ENCODE data around the gene SHOC2. TPM values are rescaled to one million over a fixed set of nuclear protein-coding genes. Genes with fewer than 3 reads are reported as not detected.
A peak's percentile ranks its signal among the peaks of the same experiment; 100 is the strongest.

SHOC2 gene
- total and polyA plus RNA-seq, 2 of the 4 experiments (the other 2 are of a cell fraction): 13.4 to 47.5 TPM

DNA sequence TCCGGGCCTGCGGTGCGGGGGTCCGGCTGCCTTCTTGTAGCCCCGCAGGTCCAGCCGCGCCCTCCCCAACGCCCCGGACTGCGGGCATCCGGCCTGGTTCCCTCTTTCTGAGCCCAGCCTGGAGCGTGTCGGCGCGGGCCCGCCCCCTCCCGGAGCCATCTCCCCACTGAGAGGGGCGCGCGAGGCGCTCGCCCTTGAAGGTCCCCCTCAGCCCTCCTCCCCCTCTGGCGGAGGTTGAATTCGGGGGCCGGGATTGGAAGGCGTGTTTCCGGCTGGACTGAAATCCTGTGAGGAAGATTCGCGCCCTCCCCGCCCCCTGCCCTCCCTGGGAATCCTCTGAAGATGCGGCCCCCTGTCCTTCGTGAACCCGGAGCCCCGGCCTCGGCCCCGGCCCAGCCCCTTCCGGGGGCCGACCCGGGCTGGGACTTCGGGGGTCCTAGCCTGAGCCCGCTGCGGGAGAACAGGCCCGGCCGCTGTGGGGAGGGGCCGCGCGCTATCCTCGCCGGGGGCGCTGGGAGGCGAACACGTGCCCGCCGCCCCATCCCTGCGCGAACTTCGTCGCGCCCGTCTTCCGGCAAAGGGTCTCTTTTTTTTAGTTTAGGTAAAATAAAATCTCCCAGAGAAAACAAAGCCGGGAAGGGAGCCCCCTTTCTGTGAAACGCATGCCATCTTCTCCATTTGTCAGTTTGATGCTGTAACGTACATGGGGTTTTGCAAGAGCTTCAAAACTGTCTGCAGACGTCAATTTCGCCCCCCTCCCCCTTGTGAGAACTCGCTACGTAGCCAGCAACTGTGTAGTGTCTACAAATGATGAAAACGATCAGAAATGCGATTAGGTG, 47.0 kb upstream of the SHOC2 start:
- POLR2A ChIA-PET (ENCODE audit: unreplicated experiment): interaction anchor here (0.7 kb wide), 1 partner anchor 138 kb away, joined by 11 read pairs; no protein-coding TSS in a partner anchor
- dilution Hi-C loops (cut with HindIII; ENCODE audit: low sequenced_read_pairs, unreplicated experiment): no loop called here
- peak overlapping the region; percentile 40 for H3K4ac ChIP-seq (ENCODE audit: low read depth, low read length)
- peak overlapping the region; percentile 51 for H2BK5ac ChIP-seq (ENCODE audit: low read depth, low read length, poor library complexity, severe bottlenecking)
- H3K27me3 ChIP-seq (ENCODE audit: control insufficient read depth, insufficient read depth, low read length): no peaks in the 10 kb centered on the region
- BruUV-seq (replicated peaks): no TSS peak
- no peak overlapping the region for H3K23ac ChIP-seq (ENCODE audit: low read depth, low read length)
- H3K56ac ChIP-seq (ENCODE audit: extremely low read depth, insufficient read depth, low read length): peak overlapping the region; percentile 47; the same call in 1 of the 2 replicates
- no peaks in the 10 kb centered on the region; the same call in 1 of the 2 replicates for H4K20me1 ChIP-seq (ENCODE audit: insufficient read depth, low read length)
- H3K9me3 ChIP-seq (ENCODE audit: control insufficient read depth, insufficient read depth, low read length): no peaks in the 10 kb centered on the region
- WGBS, 2 experiments (ENCODE audit: extremely low coverage in 2 of 2, insufficient read length in 1 of 2): 0% methylated on average over 26 of the region's 70 CpGs; no CpG with 5 or more reads in 1 of the 2 experiments
- intact Hi-C loops (cut with micrococcal nuclease): loop anchor here (2.0 to 5.0 kb wide), 3 partner anchors 70 to 260 kb away; no protein-coding TSS in a partner anchor
- H2AK5ac ChIP-seq (ENCODE audit: low read depth, low read length): no peak overlapping the region
- peak overlapping the region; percentile 59 for H4K91ac ChIP-seq (ENCODE audit: insufficient read depth, low read depth, low read length)
- H3K4me3 ChIP-seq (ENCODE audit: insufficient read depth, low read depth, low read length): peak overlapping the region; percentile 54
- H2BK20ac ChIP-seq (ENCODE audit: low read depth, low read length): no peak overlapping the region
- H3K79me1 ChIP-seq (ENCODE audit: low read depth in 1 of 2, low read length in 2 of 2): peaks cover 0 to 14% of the 10 kb centered on the region in 2 experiments; a peak in 2 of 4 replicates
- H2BK120ac ChIP-seq (ENCODE audit: low read depth, low read length): peak overlapping the region; percentile 21; the same call in 1 of the 2 replicates
- peak overlapping the region; percentile 95 for H2AFZ ChIP-seq (replicated peaks; ENCODE audit: low read length, poor library complexity)
- in situ Hi-C loops (cut with MboI; ENCODE audit: low sequenced_read_pairs): no loop called here
- peak; percentile 72 for ATAC-seq (ENCODE audit: low read depth)
- no peak overlapping the region; the same call in 2 of the 3 replicates for H2BK15ac ChIP-seq (ENCODE audit: low read depth, low read length)
- peak; percentile 81 for DNase-seq
- H3K36me3 ChIP-seq (ENCODE audit: control insufficient read depth, insufficient read depth, low read length): peaks cover 2% of the 10 kb centered on the region
- no peak overlapping the region for H3K14ac ChIP-seq (replicated peaks; ENCODE audit: low read depth, low read length)
- TF ChIP-seq BHLHE40 (IDR thresholded peaks at IDR 0.05; ENCODE audit: low read depth, low read length) (peak; percentile 28; the same call in 1 of the 2 replicates), CEBPB (IDR thresholded peaks at IDR 0.05; ENCODE audit: low read depth, low read length) (peak; percentile 90), SMC3 (IDR thresholded peaks at IDR 0.05; ENCODE audit: low read depth, low read length) (0 out of 2 replicates have a peak, but pooled peaks have one; percentile 9), RAD21 (IDR thresholded peaks at IDR 0.05; ENCODE audit: low read length) (no peak), POLR2A (IDR thresholded peaks at IDR 0.05; ENCODE audit: low read depth, low read length) (peak; percentile 68), CTCF (conservative IDR thresholded peaks at IDR 0.05; ENCODE audit: low read depth, low read length) (peak; percentile 25; the same call in 1 of the 2 replicates), CHD1 (IDR thresholded peaks at IDR 0.05; ENCODE audit: low read depth, low read length) (no peak; the same call in 1 of the 2 replicates), MAZ (IDR thresholded peaks at IDR 0.05; ENCODE audit: borderline replicate concordance, low read depth, low read length) (peak; percentile 69; the same call in 1 of the 2 replicates), USF2 (IDR thresholded peaks at IDR 0.05; ENCODE audit: low read depth, low read length) (peak; percentile 47), MXI1 (IDR thresholded peaks at IDR 0.05; ENCODE audit: borderline replicate concordance, low read depth, low read length) (peak; percentile 83)
- CTCF ChIA-PET: interaction anchor here (0.7 kb wide), 1 partner anchor 230 kb away, joined by 3 read pairs; no protein-coding TSS in a partner anchor
- H3K9ac ChIP-seq (ENCODE audit: low read depth, low read length): peak overlapping the region; percentile 90
- H4K8ac ChIP-seq (ENCODE audit: low read depth in 2 of 2, low read length in 2 of 2): peak overlapping the region in 1 of 2 experiments; percentile 45; a peak in 2 of 4 replicates
- H3K4me2 ChIP-seq (ENCODE audit: low read depth, low read length): peak overlapping the region; percentile 91
- H3K18ac ChIP-seq (ENCODE audit: low read depth, low read length): peak overlapping the region; percentile 19
- peak overlapping the region; percentile 55 for H3K27ac ChIP-seq (ENCODE audit: insufficient read depth, low read length)
- H3K9me1 ChIP-seq (ENCODE audit: insufficient read depth, low read length): peaks cover 13% of the 10 kb centered on the region
- peaks cover 4% of the 10 kb centered on the region for H3K4me1 ChIP-seq (ENCODE audit: control insufficient read depth, insufficient read depth, low read length)
- no peak overlapping the region; the same call in 1 of the 2 replicates for H4K5ac ChIP-seq (ENCODE audit: low read depth, low read length)
- H2AK9ac ChIP-seq (replicated peaks; ENCODE audit: low read depth, low read length, poor library complexity): peak overlapping the region; percentile 93

Measured in IMR-90 (cell line).